ENCODE measurements around the gene GSTM4.

GRCh38 chr1:109631513-109632505, 24.1 kb upstream of the GSTM4 start:
- TF ChIP-seq CTCF (IDR thresholded peaks at IDR 0.05) (no peak), POLR2AphosphoS5 (IDR thresholded peaks at IDR 0.05) (no peak)
